ENCODE measurements around the gene FBN2. TPM values are rescaled to one million over a fixed set of nuclear protein-coding genes. Genes with fewer than 3 reads are reported as not detected.

FBN2 gene
- total and polyA plus RNA-seq, 2 experiments from 2014 or later, result 41.0 to 143 TPM

DNA sequence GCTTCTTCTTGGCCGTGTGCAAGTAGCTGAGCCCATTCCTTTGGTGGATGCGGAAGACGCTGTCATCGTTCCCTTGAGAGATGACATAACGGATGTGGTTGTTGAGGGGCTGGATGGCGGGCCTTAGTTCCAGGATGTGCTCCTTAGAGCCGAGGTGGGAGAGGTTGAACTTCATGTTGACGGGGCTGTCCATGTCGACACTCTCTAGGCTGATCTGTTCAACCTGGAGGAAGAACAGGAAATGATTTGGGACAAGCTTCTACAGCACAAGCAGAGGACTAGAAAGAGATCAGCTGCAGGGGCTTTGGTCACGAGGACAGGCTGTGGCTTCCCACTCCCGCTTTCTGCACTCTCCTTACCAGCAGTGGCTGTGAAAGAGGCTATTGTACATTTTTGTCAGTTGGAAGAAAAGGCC is 278.4 kb downstream of the FBN2 start:
- Histone ChIP-seq H3K4me3 (no peak overlapping the region), H3K27me3 (no peaks in the 10 kb centered on the region), H3K27ac (no peak overlapping the region), H2AFZ (no peak overlapping the region), H3K36me3 (replicated peaks; ENCODE audit: insufficient read depth, low read depth) (no peaks in the 10 kb centered on the region), H3K4me2 (no peak overlapping the region), H3K9me2 (replicated peaks; ENCODE audit: insufficient read depth) (no peaks in the 10 kb centered on the region), H3K9me3 (ENCODE audit: low read depth) (no peaks in the 10 kb centered on the region), H3K79me2 (no peaks in the 10 kb centered on the region), H3K4me1 (ENCODE audit: insufficient read depth) (peaks cover 6% of the 10 kb centered on the region), H4K20me1 (ENCODE audit: insufficient read depth, poor library complexity, severe bottlenecking) (no peaks in the 10 kb centered on the region)
- DNase-seq (ENCODE audit: low spot score), result no peak
- TF ChIP-seq, protein P1, sequence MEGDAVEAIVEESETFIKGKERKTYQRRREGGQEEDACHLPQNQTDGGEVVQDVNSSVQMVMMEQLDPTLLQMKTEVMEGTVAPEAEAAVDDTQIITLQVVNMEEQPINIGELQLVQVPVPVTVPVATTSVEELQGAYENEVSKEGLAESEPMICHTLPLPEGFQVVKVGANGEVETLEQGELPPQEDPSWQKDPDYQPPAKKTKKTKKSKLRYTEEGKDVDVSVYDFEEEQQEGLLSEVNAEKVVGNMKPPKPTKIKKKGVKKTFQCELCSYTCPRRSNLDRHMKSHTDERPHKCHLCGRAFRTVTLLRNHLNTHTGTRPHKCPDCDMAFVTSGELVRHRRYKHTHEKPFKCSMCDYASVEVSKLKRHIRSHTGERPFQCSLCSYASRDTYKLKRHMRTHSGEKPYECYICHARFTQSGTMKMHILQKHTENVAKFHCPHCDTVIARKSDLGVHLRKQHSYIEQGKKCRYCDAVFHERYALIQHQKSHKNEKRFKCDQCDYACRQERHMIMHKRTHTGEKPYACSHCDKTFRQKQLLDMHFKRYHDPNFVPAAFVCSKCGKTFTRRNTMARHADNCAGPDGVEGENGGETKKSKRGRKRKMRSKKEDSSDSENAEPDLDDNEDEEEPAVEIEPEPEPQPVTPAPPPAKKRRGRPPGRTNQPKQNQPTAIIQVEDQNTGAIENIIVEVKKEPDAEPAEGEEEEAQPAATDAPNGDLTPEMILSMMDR (IDR thresholded peaks at IDR 0.05; ENCODE audit: poor library complexity), result no peak
- no peak for TF ChIP-seq EZH2phosphoT487 (IDR thresholded peaks at IDR 0.05; ENCODE audit: low read depth, severe bottlenecking, unreplicated experiment)
- no peak for TF ChIP-seq EZH2 (IDR thresholded peaks at IDR 0.05; ENCODE audit: borderline replicate concordance)
- WGBS (ENCODE audit: low lambda C conversion rate, missing lambda C conversion rate), result 95% methylated on average over 11 of the region's 11 CpGs

DNA sequence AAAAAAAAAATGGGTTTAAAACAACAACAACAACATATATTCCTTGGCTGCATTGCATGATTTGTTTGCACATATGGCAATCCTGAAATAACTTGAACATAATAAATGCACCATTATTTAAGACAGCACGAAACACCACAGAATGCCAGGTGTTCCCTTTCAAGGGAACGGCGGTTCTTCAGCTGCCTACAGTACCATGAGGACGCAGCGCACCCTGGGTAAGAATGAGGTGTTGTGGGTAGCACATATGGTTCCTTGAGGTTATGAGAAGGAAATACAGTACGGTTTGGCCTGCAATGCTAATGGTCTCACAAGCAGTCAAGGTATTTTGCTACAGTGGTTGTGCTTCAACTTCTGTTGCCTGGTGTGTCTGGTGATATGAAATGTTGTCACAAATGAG is 279.7 kb downstream of the FBN2 start:
- Histone ChIP-seq H4K20me1 (ENCODE audit: insufficient read depth, poor library complexity, severe bottlenecking) (no peaks in the 10 kb centered on the region), H3K36me3 (replicated peaks; ENCODE audit: insufficient read depth, low read depth) (no peaks in the 10 kb centered on the region), H3K27me3 (no peaks in the 10 kb centered on the region), H3K27ac (no peak overlapping the region), H2AFZ (no peak overlapping the region), H3K4me2 (no peak overlapping the region), H3K4me1 (ENCODE audit: insufficient read depth) (peaks cover 7% of the 10 kb centered on the region), H3K4me3 (no peak overlapping the region), H3K9me3 (ENCODE audit: low read depth) (no peaks in the 10 kb centered on the region), H3K79me2 (no peaks in the 10 kb centered on the region), H3K9me2 (replicated peaks; ENCODE audit: insufficient read depth) (no peaks in the 10 kb centered on the region)
- no peak for DNase-seq (ENCODE audit: low spot score)
- no peak for TF ChIP-seq EZH2phosphoT487 (IDR thresholded peaks at IDR 0.05; ENCODE audit: low read depth, severe bottlenecking, unreplicated experiment)
- no peak for TF ChIP-seq EZH2 (IDR thresholded peaks at IDR 0.05; ENCODE audit: borderline replicate concordance)
- TF ChIP-seq, protein P1 (IDR thresholded peaks at IDR 0.05; ENCODE audit: poor library complexity), result no peak
- WGBS (ENCODE audit: low lambda C conversion rate, missing lambda C conversion rate), result 94% methylated on average over 6 of the region's 6 CpGs

DNA sequence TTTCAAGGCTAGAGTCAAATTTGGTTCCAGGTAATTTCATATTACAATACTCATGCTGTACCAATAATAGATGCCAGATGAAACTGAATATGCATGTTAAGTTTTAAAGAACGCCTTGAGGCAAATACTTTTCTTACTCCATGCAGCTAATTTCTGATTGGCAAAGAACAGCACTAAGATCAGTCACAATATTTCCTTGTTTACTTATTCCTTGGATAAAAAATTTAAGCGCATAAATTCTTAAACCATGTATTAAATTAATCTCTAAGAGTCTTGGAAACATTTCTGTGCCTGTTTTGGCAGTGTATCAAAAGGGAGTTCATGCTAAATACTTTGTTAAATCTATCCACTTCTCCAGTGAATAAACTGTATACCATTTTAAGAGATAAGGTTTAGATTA is 281.0 kb downstream of the FBN2 start:
- Histone ChIP-seq H3K27me3 (no peaks in the 10 kb centered on the region), H3K4me2 (no peak overlapping the region), H3K9me2 (replicated peaks; ENCODE audit: insufficient read depth) (no peaks in the 10 kb centered on the region), H2AFZ (no peak overlapping the region), H4K20me1 (ENCODE audit: insufficient read depth, poor library complexity, severe bottlenecking) (no peaks in the 10 kb centered on the region), H3K4me1 (ENCODE audit: insufficient read depth) (peaks cover 13% of the 10 kb centered on the region), H3K36me3 (replicated peaks; ENCODE audit: insufficient read depth, low read depth) (no peaks in the 10 kb centered on the region), H3K79me2 (no peaks in the 10 kb centered on the region), H3K4me3 (no peak overlapping the region), H3K27ac (no peak overlapping the region), H3K9me3 (ENCODE audit: low read depth) (no peaks in the 10 kb centered on the region)
- DNase-seq (ENCODE audit: low spot score), result no peak
- TF ChIP-seq EZH2phosphoT487 (IDR thresholded peaks at IDR 0.05; ENCODE audit: low read depth, severe bottlenecking, unreplicated experiment) (no peak), EZH2 (IDR thresholded peaks at IDR 0.05; ENCODE audit: borderline replicate concordance) (no peak)
- TF ChIP-seq, protein P1 (IDR thresholded peaks at IDR 0.05; ENCODE audit: poor library complexity), result no peak
- 79% methylated on average over 2 of the region's 2 CpGs for WGBS (ENCODE audit: low lambda C conversion rate, missing lambda C conversion rate)

DNA sequence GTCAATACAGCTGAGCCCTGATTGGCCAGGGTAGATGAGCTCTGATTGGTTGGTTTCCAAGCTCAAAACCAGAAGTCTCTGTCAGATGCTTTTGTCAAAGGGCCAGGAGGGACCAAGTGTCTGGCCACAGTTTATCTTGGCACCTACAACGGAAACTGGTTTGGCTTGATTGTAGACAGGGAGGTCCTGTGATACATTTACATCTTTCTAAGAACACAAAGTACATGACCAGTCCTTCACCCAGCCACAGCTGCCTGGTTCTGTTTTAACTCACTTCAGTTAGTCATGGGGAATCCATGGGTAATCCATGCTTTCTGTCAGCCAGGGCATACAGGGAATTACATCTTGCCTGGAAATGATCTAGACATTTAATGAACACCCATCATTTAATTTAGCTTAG is 283.3 kb downstream of the FBN2 start:
- Histone ChIP-seq H3K79me2 (no peaks in the 10 kb centered on the region), H3K27ac (peak overlapping the region; percentile 57), H3K4me1 (ENCODE audit: insufficient read depth) (peaks cover 13% of the 10 kb centered on the region), H3K4me2 (no peak overlapping the region), H3K27me3 (no peaks in the 10 kb centered on the region), H3K9me3 (ENCODE audit: low read depth) (no peaks in the 10 kb centered on the region), H3K4me3 (no peak overlapping the region), H4K20me1 (ENCODE audit: insufficient read depth, poor library complexity, severe bottlenecking) (no peaks in the 10 kb centered on the region), H2AFZ (no peak overlapping the region), H3K9me2 (replicated peaks; ENCODE audit: insufficient read depth) (no peaks in the 10 kb centered on the region), H3K36me3 (replicated peaks; ENCODE audit: insufficient read depth, low read depth) (no peaks in the 10 kb centered on the region)
- TF ChIP-seq EZH2 (IDR thresholded peaks at IDR 0.05; ENCODE audit: borderline replicate concordance) (no peak), EZH2phosphoT487 (IDR thresholded peaks at IDR 0.05; ENCODE audit: low read depth, severe bottlenecking, unreplicated experiment) (no peak)
- TF ChIP-seq, protein P1 (IDR thresholded peaks at IDR 0.05; ENCODE audit: poor library complexity), result no peak
- 76% methylated on average over 1 of the region's 1 CpG for WGBS (ENCODE audit: low lambda C conversion rate, missing lambda C conversion rate)
- DNase-seq (ENCODE audit: low spot score), result peak; percentile 27
